ENCODE measurements around the gene CWF19L1. TPM values are rescaled to one million over a fixed set of nuclear protein-coding genes. Genes with fewer than 3 reads are reported as not detected.
A peak's percentile ranks its signal among the peaks of the same experiment; 100 is the strongest.
"Not testable (repeated sequence)": the region's sequence is repeated elsewhere in the genome, so short reads cannot be mapped to it uniquely, and the experiment has no call there.

The CWF19L1 gene
- total and polyA plus RNA-seq, 2 of the 13 experiments (the other 11 are each of a cell fraction or from before 2014, with no cell fraction given) = 13.6 to 42.1 TPM

DNA sequence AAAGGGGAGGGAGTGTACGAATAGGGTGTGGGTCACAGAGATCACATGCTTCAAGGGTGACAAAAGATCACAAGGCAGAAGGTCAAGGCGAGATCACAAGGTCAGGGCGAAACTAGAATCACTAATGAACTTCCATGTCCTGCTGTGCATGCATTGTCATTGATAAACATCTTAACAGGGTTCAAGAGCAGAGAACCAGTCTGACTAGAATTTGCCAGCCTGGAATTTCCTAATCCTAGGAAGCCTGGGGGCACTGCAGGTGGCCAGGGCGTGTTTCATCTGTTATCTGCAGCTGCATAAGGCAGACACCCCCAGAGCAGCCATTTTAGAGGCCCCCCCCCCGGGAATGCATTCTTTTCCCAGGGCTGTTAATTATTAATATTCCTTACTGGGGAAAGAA lies 33.7 kb upstream of the CWF19L1 start (continued):
- TF ChIP-seq, protein P1, sequence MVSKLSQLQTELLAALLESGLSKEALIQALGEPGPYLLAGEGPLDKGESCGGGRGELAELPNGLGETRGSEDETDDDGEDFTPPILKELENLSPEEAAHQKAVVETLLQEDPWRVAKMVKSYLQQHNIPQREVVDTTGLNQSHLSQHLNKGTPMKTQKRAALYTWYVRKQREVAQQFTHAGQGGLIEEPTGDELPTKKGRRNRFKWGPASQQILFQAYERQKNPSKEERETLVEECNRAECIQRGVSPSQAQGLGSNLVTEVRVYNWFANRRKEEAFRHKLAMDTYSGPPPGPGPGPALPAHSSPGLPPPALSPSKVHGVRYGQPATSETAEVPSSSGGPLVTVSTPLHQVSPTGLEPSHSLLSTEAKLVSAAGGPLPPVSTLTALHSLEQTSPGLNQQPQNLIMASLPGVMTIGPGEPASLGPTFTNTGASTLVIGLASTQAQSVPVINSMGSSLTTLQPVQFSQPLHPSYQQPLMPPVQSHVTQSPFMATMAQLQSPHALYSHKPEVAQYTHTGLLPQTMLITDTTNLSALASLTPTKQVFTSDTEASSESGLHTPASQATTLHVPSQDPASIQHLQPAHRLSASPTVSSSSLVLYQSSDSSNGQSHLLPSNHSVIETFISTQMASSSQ (IDR thresholded peaks at IDR 0.05; ENCODE audit: low read depth) = peak; percentile 63
- TF ChIP-seq, protein P1 (CRISPR knock-in tag; IDR thresholded peaks at IDR 0.05; ENCODE audit: borderline replicate concordance) = peak; percentile 62; the same call in 1 of the 2 replicates
- TF ChIP-seq, protein P2, sequence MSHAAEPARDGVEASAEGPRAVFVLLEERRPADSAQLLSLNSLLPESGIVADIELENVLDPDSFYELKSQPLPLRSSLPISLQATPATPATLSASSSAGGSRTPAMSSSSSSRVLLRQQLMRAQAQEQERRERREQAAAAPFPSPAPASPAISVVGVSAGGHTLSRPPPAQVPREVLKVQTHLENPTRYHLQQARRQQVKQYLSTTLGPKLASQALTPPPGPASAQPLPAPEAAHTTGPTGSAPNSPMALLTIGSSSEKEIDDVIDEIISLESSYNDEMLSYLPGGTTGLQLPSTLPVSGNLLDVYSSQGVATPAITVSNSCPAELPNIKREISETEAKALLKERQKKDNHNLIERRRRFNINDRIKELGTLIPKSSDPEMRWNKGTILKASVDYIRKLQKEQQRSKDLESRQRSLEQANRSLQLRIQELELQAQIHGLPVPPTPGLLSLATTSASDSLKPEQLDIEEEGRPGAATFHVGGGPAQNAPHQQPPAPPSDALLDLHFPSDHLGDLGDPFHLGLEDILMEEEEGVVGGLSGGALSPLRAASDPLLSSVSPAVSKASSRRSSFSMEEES (CRISPR knock-in tag; IDR thresholded peaks at IDR 0.05) = peak; percentile 49
- TF ChIP-seq SALL1 (CRISPR knock-in tag; IDR thresholded peaks at IDR 0.05) (0 out of 2 replicates have a peak, but pooled peaks have one; percentile 36), RARA (CRISPR knock-in tag; IDR thresholded peaks at IDR 0.05) (peak; percentile 88), FOXP1 (CRISPR knock-in tag; IDR thresholded peaks at IDR 0.05) (0 out of 2 replicates have a peak, but pooled peaks have one; percentile 21), RXRA (CRISPR knock-in tag; IDR thresholded peaks at IDR 0.05) (peak; percentile 39; the same call in 1 of the 2 replicates), PHF21A (CRISPR knock-in tag; IDR thresholded peaks at IDR 0.05) (0 out of 2 replicates have a peak, but pooled peaks have one; percentile 31), NR2F1 (CRISPR knock-in tag; IDR thresholded peaks at IDR 0.05) (peak; percentile 71 to 77; a peak in 3 of 4 replicates), SOX5 (CRISPR knock-in tag; IDR thresholded peaks at IDR 0.05; ENCODE audit: borderline replicate concordance) (peak; percentile 33; the same call in 1 of the 2 replicates)
- TF ChIP-seq, protein P3, sequence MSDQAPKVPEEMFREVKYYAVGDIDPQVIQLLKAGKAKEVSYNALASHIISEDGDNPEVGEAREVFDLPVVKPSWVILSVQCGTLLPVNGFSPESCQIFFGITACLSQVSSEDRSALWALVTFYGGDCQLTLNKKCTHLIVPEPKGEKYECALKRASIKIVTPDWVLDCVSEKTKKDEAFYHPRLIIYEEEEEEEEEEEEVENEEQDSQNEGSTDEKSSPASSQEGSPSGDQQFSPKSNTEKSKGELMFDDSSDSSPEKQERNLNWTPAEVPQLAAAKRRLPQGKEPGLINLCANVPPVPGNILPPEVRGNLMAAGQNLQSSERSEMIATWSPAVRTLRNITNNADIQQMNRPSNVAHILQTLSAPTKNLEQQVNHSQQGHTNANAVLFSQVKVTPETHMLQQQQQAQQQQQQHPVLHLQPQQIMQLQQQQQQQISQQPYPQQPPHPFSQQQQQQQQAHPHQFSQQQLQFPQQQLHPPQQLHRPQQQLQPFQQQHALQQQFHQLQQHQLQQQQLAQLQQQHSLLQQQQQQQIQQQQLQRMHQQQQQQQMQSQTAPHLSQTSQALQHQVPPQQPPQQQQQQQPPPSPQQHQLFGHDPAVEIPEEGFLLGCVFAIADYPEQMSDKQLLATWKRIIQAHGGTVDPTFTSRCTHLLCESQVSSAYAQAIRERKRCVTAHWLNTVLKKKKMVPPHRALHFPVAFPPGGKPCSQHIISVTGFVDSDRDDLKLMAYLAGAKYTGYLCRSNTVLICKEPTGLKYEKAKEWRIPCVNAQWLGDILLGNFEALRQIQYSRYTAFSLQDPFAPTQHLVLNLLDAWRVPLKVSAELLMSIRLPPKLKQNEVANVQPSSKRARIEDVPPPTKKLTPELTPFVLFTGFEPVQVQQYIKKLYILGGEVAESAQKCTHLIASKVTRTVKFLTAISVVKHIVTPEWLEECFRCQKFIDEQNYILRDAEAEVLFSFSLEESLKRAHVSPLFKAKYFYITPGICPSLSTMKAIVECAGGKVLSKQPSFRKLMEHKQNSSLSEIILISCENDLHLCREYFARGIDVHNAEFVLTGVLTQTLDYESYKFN (CRISPR knock-in tag; conservative IDR thresholded peaks at IDR 0.05) = 0 out of 2 replicates have a peak, but pooled peaks have one; percentile 38
- TF ChIP-seq FOXP1 (IDR thresholded peaks at IDR 0.05) = not testable (repeated sequence)
- TF ChIP-seq, protein P4, sequence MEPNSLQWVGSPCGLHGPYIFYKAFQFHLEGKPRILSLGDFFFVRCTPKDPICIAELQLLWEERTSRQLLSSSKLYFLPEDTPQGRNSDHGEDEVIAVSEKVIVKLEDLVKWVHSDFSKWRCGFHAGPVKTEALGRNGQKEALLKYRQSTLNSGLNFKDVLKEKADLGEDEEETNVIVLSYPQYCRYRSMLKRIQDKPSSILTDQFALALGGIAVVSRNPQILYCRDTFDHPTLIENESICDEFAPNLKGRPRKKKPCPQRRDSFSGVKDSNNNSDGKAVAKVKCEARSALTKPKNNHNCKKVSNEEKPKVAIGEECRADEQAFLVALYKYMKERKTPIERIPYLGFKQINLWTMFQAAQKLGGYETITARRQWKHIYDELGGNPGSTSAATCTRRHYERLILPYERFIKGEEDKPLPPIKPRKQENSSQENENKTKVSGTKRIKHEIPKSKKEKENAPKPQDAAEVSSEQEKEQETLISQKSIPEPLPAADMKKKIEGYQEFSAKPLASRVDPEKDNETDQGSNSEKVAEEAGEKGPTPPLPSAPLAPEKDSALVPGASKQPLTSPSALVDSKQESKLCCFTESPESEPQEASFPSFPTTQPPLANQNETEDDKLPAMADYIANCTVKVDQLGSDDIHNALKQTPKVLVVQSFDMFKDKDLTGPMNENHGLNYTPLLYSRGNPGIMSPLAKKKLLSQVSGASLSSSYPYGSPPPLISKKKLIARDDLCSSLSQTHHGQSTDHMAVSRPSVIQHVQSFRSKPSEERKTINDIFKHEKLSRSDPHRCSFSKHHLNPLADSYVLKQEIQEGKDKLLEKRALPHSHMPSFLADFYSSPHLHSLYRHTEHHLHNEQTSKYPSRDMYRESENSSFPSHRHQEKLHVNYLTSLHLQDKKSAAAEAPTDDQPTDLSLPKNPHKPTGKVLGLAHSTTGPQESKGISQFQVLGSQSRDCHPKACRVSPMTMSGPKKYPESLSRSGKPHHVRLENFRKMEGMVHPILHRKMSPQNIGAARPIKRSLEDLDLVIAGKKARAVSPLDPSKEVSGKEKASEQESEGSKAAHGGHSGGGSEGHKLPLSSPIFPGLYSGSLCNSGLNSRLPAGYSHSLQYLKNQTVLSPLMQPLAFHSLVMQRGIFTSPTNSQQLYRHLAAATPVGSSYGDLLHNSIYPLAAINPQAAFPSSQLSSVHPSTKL (CRISPR knock-in tag; IDR thresholded peaks at IDR 0.05) = peak; percentile 66

All from HepG2 (cell line).